HG02938 (cell line): Measurements from ENCODE around the gene CHCHD10.

Experiments used
- ATAC-seq: cut with Tn5 transposase; IDR thresholded peaks from one replicate; pipeline ENCODE4 v1.9.1; 2021; ENCODE audit warnings: mild to moderate bottlenecking, moderate library complexity; ENCODE audit not compliant: unreplicated experiment

CHCHD10 gene

DNA sequence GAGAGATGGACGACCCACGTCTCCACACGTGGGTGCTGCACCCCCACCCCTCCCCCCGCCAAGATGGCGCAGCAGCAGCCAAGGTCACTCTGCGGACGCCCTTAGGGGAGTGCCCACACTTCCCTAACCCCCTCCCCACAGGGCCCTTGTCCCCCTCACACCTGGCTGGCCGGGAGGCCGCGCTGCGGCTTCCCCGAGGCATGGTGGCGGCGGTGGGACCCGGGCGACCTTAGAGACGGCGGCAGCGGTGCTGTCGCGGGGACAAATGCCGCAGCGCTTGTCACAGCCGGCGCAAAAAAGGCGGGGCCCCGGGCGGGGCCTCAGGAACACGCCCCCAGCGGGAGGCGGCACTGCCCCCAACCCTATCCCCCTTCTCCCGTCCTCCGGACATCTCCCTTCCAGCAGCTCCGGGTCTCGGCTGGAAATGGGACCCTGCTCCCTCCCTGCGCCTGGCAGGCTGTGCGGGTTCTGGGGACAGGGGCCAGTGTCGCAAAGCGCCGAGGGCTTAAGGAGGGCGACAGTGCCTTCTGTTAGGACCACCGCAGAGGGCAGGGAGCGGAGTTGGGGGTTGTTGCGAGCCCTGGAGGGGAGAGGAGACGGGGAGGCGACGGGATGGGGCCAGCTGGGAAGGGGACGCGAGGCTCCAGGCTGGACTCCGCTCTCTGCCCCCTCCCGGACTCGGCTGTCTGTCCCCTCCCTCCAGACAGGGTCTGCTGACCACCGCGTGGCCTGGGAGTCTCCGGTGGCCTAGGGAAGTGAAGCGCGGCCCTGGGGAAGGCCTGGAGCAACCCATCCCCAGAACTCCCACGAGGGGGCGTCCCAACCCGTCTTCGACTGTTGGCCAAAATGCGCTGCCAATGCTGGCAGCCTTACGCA is at the start of gene CHCHD10:
TSS of gene CHCHD10 (minus strand) at position 300 of the 876 bp plus-strand sequence. CDS start at position 202, 98 bp downstream.
- ATAC-seq, result peak; percentile 42

DNA sequence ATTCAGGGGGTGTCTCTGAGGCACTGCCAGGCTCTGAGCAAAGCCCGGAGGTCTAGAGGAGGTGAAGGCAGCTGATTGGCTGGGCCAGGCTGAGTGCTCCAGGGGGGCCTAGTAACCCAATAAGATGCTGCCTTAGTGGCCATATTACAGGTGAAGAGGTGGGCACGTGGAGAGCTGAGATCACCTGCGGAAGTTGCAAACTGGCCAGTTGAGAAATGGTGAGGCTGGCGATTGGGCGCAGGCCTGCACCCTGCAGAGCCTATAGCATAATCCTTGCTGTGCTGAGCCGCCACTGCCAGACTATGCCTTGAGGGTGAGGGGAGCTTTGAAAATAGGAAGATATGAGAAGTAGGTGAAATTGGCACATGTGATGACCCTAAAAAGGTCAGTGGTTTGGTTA is 49.4 kb upstream of the CHCHD10 start:
- ATAC-seq, result no peak

DNA sequence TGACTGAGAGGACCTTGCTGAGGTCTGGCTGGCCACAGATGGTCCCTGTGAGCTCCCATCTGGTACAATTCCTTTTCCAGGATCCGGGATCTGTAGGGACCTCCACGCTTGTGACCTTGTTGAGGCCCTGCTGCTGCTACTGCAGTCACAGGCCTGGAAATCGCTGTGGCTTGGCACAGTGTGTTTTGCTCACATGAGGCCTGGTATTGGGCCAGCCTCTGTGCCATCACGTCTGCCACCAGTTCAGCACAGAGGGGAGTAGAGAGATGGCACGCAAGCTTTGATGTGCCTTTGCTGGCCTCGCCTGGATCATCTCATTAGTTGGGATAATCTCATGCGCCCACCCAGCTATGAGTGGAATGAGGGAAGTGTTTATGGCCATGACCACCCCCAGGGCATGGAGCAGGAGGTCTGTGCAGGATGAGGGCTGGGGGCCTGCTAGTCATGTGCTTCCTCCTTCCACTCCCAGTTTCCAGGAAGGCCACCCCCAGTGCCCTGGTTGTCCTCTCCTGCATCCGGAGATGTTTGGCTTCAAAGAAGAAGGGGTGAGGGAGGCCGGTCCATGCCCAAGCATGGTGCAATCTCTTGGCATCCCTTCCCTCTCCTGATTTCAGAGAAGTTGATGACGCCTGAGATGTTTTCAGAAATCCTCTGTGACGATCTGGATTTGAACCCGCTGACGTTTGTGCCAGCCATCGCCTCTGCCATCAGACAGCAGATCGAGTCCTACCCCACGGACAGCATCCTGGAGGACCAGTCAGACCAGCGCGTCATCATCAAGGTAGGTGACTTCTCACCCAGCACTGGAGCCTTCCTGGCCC is 48.6 kb upstream of the CHCHD10 start:
- no peak for ATAC-seq

DNA sequence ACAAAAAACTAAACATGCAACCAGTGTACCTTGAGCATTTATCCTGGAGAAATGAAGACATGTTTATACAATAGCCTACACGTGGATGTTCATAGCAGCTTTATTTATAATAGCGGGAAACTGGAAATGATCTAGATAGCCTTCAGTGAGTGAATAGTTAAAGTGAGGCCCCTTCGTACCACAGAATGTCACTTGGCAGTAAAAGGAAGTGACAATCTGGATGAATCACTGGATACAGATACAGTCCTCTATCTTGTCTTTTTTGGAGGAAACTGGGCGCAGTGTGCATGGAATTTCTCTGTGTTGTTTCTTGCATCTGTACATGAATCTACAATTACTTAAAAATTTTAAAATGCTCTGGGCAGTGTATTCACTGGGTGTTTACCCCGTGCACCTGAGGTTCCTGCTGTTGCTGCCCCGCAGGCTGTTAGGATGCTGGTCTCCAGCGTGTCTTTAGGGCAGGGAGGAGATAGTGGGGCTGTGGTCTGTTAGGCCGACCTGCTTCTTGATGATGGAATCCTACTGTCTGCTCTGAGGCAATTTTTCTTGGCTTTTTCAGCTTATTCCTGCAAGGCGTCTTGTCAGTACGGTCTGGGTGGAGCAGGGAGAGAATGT is 47.9 kb upstream of the CHCHD10 start:
- no peak for ATAC-seq

GRCh38 chr22:23812378-23812777 is 44.6 kb upstream of the CHCHD10 start:
- no peak for ATAC-seq

DNA sequence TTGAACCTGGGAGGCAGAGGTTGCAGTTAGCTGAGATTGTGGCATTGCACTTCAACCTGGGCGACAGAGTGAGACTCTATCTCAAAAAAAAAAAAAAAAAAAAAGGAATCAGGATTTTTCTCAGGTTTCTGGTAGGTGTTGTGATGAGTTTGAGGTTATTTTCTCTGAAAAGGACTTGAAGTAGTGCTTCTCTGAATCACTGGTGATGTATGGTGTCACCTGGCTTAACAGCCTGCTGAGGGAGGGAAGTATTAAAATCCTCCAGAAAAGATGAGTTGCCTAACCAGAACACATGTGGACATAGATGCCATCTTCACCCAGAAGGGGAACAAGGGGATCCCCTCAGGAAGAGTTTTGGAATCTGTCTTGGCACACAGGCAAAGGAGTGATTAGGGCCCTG is 39.1 kb upstream of the CHCHD10 start:
- ATAC-seq, result no peak

DNA sequence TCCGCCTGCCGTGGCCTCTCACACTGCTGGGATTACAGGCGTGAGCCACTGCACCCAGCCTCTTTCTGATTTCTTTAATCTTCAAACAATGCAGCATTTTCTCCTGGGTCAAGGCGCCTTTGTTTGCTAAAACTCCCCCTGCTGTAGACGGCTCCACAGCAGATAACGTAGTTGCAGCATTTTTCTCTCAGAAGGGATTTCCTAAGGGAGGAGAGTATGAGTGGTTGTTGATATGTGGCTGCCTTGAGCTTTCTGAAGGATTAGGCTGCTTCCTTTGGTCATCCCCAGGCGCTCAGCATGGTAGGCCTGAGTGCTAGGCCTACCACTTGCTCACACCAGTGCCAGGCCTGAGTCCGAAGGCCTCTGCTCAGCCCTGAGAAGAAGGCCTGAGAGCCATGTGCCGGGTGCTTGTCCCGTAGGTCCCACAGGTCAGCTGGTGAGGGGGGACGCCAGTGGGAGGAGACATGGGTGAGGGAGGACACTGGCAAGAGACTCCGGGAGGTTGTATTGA is 37.1 kb upstream of the CHCHD10 start:
- ATAC-seq, result no peak

GRCh38 chr22:23803001-23803819 is 35.4 kb upstream of the CHCHD10 start:
- no peak for ATAC-seq

- no peak for ATAC-seq
Measured at GRCh38 chr22:23801886-23802377, 34.2 kb upstream of the CHCHD10 start.

GRCh38 chr22:23801238-23801821 is 33.6 kb upstream of the CHCHD10 start:
- ATAC-seq, result no peak

GRCh38 chr22:23800297-23801237 is 32.8 kb upstream of the CHCHD10 start:
- ATAC-seq, result no peak

- ATAC-seq, result no peak
Measured at GRCh38 chr22:23796461-23796860, 28.7 kb upstream of the CHCHD10 start.

- ATAC-seq, result no peak
Measured at GRCh38 chr22:23793326-23793725, 25.6 kb upstream of the CHCHD10 start.

GRCh38 chr22:23791738-23792645 is 24.2 kb upstream of the CHCHD10 start:
- ATAC-seq, result no peak

GRCh38 chr22:23790819-23791737 is 23.3 kb upstream of the CHCHD10 start:
- no peak for ATAC-seq

DNA sequence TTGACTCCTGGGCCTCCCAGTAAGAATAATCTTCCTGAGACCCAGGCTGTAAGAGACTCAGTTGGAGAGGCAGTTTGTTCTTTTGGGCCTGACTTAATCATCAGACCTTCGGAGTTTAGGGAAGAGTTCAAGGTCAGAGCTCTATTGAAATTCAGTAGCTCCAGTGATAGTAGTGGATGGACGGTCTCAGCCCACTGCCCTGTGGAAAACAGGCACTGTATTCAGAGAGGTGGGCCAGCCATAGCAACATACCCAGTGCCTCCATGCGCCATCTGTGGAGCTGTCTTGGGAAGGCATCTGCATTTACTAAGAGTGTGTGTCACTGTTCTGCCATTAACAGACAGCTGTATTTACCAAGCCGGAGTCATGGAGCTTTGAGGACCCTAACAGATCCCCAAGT is 21.9 kb upstream of the CHCHD10 start:
- ATAC-seq, result no peak

GRCh38 chr22:23789121-23789520 is 21.3 kb upstream of the CHCHD10 start:
- ATAC-seq, result no peak
